Trophoblast cell (in vitro differentiated cells and primary cell): ENCODE results near the gene ARHGAP26.
A peak's percentile ranks its signal among the peaks of the same experiment; 100 is the strongest.

ENCODE experiments used
- DNase-seq, 2 donors: peaks; one replicate each; pipeline ENCODE4 v3.0.0-alpha.2; 2016
- H2AFZ ChIP-seq: 2 replicates; pipeline ENCODE4 v1.6.1; 2013; ENCODE audit warnings: low read length, moderate library complexity, mild to moderate bottlenecking; ENCODE audit not compliant: insufficient read depth, poor library complexity
- H2AK5ac ChIP-seq: 2 replicates; pipeline ENCODE4 v1.6.1; 2013; ENCODE audit warnings: mild to moderate bottlenecking, low read length
- H2BK120ac ChIP-seq: 2 replicates; pipeline ENCODE4 v1.6.1; 2013; ENCODE audit warnings: low read length, mild to moderate bottlenecking, moderate library complexity; ENCODE audit not compliant: insufficient read depth, poor library complexity
- H2BK12ac ChIP-seq: 2 replicates; pipeline ENCODE4 v1.6.1; 2013; ENCODE audit warnings: mild to moderate bottlenecking, low read length, moderate library complexity
- H2BK5ac ChIP-seq: 2 replicates; pipeline ENCODE4 v1.6.1; 2013; ENCODE audit warnings: low read length, low read depth, moderate library complexity, mild to moderate bottlenecking; ENCODE audit not compliant: poor library complexity
- H3K14ac ChIP-seq: 2 replicates; pipeline ENCODE4 v1.6.1; 2013; ENCODE audit warnings: mild to moderate bottlenecking, low read length
- H3K18ac ChIP-seq: 2 replicates; pipeline ENCODE4 v1.6.1; 2013; ENCODE audit warnings: mild to moderate bottlenecking, low read length
- H3K23ac ChIP-seq: 2 replicates; pipeline ENCODE4 v1.6.1; 2013; ENCODE audit warnings: low read length
- H3K27ac ChIP-seq: 2 replicates; pipeline ENCODE4 v1.5.1; 2013; ENCODE audit warnings: low read depth, mild to moderate bottlenecking, inconsistent platforms, low read length, moderate library complexity
- H3K27me3 ChIP-seq: 2 replicates; pipeline ENCODE4 v1.6.1; 2013; ENCODE audit warnings: inconsistent platforms, mild to moderate bottlenecking, low read length, moderate library complexity; ENCODE audit not compliant: insufficient read depth
- H3K36me3 ChIP-seq, 2 experiments: 1 replicate in 1 of 2; 2 replicates in 1 of 2; pipeline ENCODE4 v1.6.1; 2013; ENCODE audit warnings: low read length in 2 of 2, mild to moderate bottlenecking in 2 of 2, moderate library complexity in 1 of 2; ENCODE audit not compliant: insufficient read depth in 2 of 2, control insufficient read depth in 1 of 2
- H3K4ac ChIP-seq: 2 replicates; pipeline ENCODE4 v1.6.1; 2013; ENCODE audit warnings: low read depth, mild to moderate bottlenecking, low read length, moderate library complexity
- H3K4me1 ChIP-seq, 2 experiments: 1 replicate in 1 of 2; 2 replicates in 1 of 2; pipeline ENCODE4 v1.6.1; 2013; ENCODE audit warnings: low read length in 2 of 2, mild to moderate bottlenecking in 2 of 2, moderate library complexity in 1 of 2; ENCODE audit not compliant: insufficient read depth in 2 of 2, control insufficient read depth in 1 of 2
- H3K4me2 ChIP-seq: 2 replicates; pipeline ENCODE4 v1.6.1; 2013; ENCODE audit warnings: inconsistent platforms, mild to moderate bottlenecking, low read length, moderate library complexity
- H3K4me3 ChIP-seq: 2 replicates; pipeline ENCODE4 v1.5.1; 2013; ENCODE audit warnings: mild to moderate bottlenecking, low read depth, low read length, inconsistent platforms
- H3K79me1 ChIP-seq: one replicate; pipeline ENCODE4 v1.6.1; 2013; ENCODE audit warnings: low read length
- H3K79me2 ChIP-seq: 2 replicates; pipeline ENCODE4 v1.6.1; 2013; ENCODE audit warnings: low read length, mild to moderate bottlenecking; ENCODE audit not compliant: control insufficient read depth, insufficient read depth, poor library complexity
- H3K9ac ChIP-seq: 2 replicates; pipeline ENCODE4 v1.6.1; 2013; ENCODE audit warnings: mild to moderate bottlenecking, low read length
- H3K9me3 ChIP-seq: 2 replicates; pipeline ENCODE4 v1.6.1; 2013; ENCODE audit warnings: low read depth, mild to moderate bottlenecking, control low read depth, inconsistent platforms, low read length; ENCODE audit not compliant: insufficient read depth
- H4K12ac ChIP-seq: 2 replicates; pipeline ENCODE4 v1.6.1; 2013; ENCODE audit warnings: low read depth, mild to moderate bottlenecking, low read length, moderate library complexity
- H4K8ac ChIP-seq: 2 replicates; pipeline ENCODE4 v1.6.1; 2013; ENCODE audit warnings: low read depth, mild to moderate bottlenecking, low read length, moderate library complexity
- H4K91ac ChIP-seq: one replicate; pipeline ENCODE4 v1.6.1; 2013; ENCODE audit warnings: low read depth, mild to moderate bottlenecking, low read length, moderate library complexity
- WGBS: extraction: QIAGEN DNeasy Blood & Tissue Kit; methylation state at CpG from one replicate; pipeline ENCODE4 v1.1.7; 2013; ENCODE audit warnings: missing lambda C conversion rate; ENCODE audit not compliant: insufficient read length, insufficient coverage; ENCODE audit errors: extremely low coverage; 5-methylcytosine and 5-hydroxymethylcytosine counted together

Gene ARHGAP26

DNA sequence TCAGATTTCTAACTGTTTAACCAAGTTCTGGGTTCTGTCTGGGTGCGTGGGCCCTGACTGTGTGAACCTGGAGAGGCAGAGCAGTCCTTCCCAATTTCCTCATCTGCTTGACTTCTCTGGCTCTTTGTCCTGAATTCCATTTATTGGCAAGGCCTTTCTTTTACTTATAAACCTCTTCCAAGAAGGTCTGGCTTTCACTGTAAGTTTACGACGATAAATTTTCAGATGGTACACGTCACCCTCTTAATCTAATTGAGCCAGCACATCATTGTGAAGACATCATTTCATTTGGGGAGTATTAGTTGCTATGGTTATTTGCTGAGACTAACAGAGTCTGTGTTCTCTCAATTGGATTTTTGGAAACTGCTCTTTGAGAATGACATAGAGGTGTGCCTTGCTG, 92.4 kb downstream of the ARHGAP26 start:
- DNase-seq, result no peak
- Histone ChIP-seq H3K18ac (no peak overlapping the region), H3K9me3 (no peaks in the 10 kb centered on the region), H3K23ac (no peak overlapping the region), H3K4me1 (peaks cover 14 to 16% of the 10 kb centered on the region in 2 experiments), H2BK12ac (no peak overlapping the region), H4K12ac (no peak overlapping the region), H3K9ac (no peak overlapping the region), H3K27ac (no peak overlapping the region), H3K4me2 (no peak overlapping the region), H3K4me3 (no peak overlapping the region), H2AFZ (no peak overlapping the region), H3K27me3 (no peaks in the 10 kb centered on the region), H3K36me3 (no peaks in the 10 kb centered on the region), H2BK5ac (no peak overlapping the region), H2AK5ac (no peak overlapping the region), H3K79me1 (no peaks in the 10 kb centered on the region), H3K79me2 (no peaks in the 10 kb centered on the region), H3K4ac (no peak overlapping the region), H2BK120ac (no peak overlapping the region), H3K14ac (no peak overlapping the region), H4K8ac (no peak overlapping the region), H4K91ac (no peak overlapping the region)
- WGBS, result no CpG with 5 or more reads among the region's 4 CpGs

GRCh38 chr5:142863856-142864255, 93.7 kb downstream of the ARHGAP26 start:
- no peaks in the 10 kb centered on the region for H3K27me3 ChIP-seq
- no peak overlapping the region for H3K18ac ChIP-seq
- no peak overlapping the region for H2AFZ ChIP-seq
- no peak overlapping the region for H4K91ac ChIP-seq
- H3K9me3 ChIP-seq, result no peaks in the 10 kb centered on the region
- H3K79me1 ChIP-seq, result no peaks in the 10 kb centered on the region
- H2BK12ac ChIP-seq, result no peak overlapping the region
- no peak overlapping the region for H3K4ac ChIP-seq
- no peak overlapping the region for H2BK5ac ChIP-seq
- no peaks in the 10 kb centered on the region for H3K36me3 ChIP-seq
- WGBS, result no CpG with 5 or more reads among the region's 5 CpGs
- no peak overlapping the region for H2AK5ac ChIP-seq
- no peak for DNase-seq
- H2BK120ac ChIP-seq, result no peak overlapping the region
- no peak overlapping the region for H3K9ac ChIP-seq
- peaks cover 14 to 16% of the 10 kb centered on the region in 2 experiments for H3K4me1 ChIP-seq
- H4K8ac ChIP-seq, result no peak overlapping the region
- H3K23ac ChIP-seq, result no peak overlapping the region
- H3K4me3 ChIP-seq, result no peak overlapping the region
- H3K4me2 ChIP-seq, result peak overlapping the region; percentile 14
- H3K27ac ChIP-seq, result no peak overlapping the region
- H3K79me2 ChIP-seq, result no peaks in the 10 kb centered on the region
- no peak overlapping the region for H3K14ac ChIP-seq
- no peak overlapping the region for H4K12ac ChIP-seq

- peak; percentile 66 to 71 for DNase-seq
- Histone ChIP-seq H3K4me1 (peaks cover 14 to 16% of the 10 kb centered on the region in 2 experiments), H3K36me3 (no peaks in the 10 kb centered on the region), H3K14ac (no peak overlapping the region), H3K79me2 (no peaks in the 10 kb centered on the region), H2BK5ac (no peak overlapping the region), H4K12ac (no peak overlapping the region), H4K91ac (no peak overlapping the region), H4K8ac (no peak overlapping the region), H3K4me3 (no peak overlapping the region), H3K27me3 (no peaks in the 10 kb centered on the region), H2BK120ac (no peak overlapping the region), H3K9me3 (no peaks in the 10 kb centered on the region), H2AK5ac (no peak overlapping the region), H2AFZ (no peak overlapping the region), H3K23ac (no peak overlapping the region), H3K79me1 (no peaks in the 10 kb centered on the region), H3K4ac (no peak overlapping the region), H2BK12ac (no peak overlapping the region), H3K27ac (no peak overlapping the region), H3K9ac (no peak overlapping the region), H3K4me2 (peak overlapping the region; percentile 14), H3K18ac (no peak overlapping the region)
- WGBS, result no CpG with 5 or more reads among the region's 13 CpGs
Measured at GRCh38 chr5:142864290-142865260, 94.4 kb downstream of the ARHGAP26 start.

DNA sequence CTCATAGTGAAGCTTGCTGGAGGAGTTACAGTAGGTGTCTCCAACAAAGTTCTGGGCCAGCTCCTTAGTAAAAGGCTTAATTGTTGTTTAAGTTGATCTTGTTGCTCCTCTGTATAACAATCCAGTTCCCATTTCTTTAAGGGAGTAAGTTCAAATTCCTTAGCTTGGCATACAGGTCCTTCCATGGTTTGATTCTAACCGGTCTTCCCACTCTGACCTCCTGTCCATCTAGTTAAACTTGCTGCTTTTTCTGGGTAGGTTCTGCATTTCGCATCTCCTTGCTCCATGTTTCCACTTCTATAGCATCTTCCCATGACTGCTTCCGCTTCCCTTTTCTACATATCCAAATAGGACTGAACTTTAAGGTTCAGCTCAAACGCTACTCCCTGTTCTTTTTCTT, 95.5 kb downstream of the ARHGAP26 start:
- WGBS, result no CpG with 5 or more reads among the region's 4 CpGs

More for the DNA sequence above, 95.5 kb downstream of the ARHGAP26 start:
- Histone ChIP-seq H3K79me2 (no peaks in the 10 kb centered on the region), H3K4ac (no peak overlapping the region), H3K9ac (no peak overlapping the region), H3K4me2 (no peak overlapping the region), H3K9me3 (no peaks in the 10 kb centered on the region), H2BK12ac (no peak overlapping the region), H2BK5ac (no peak overlapping the region), H4K12ac (no peak overlapping the region), H3K79me1 (no peaks in the 10 kb centered on the region), H3K4me3 (no peak overlapping the region), H4K91ac (no peak overlapping the region), H3K23ac (no peak overlapping the region), H2AK5ac (no peak overlapping the region), H3K4me1 (peaks cover 14 to 16% of the 10 kb centered on the region in 2 experiments), H3K14ac (no peak overlapping the region), H3K36me3 (no peaks in the 10 kb centered on the region), H2AFZ (no peak overlapping the region), H2BK120ac (no peak overlapping the region), H3K18ac (no peak overlapping the region), H3K27ac (no peak overlapping the region), H4K8ac (no peak overlapping the region), H3K27me3 (no peaks in the 10 kb centered on the region)
- DNase-seq, result peak in 1 of 2 donors; percentile 59
